Measurements from ENCODE around the gene PARP14. TPM values are rescaled to one million over a fixed set of nuclear protein-coding genes. Genes with fewer than 3 reads are reported as not detected.

PARP14 gene
- total RNA-seq, 4 donors from 2014 or later, result 35.9 to 211 (median 56.7) TPM

DNA sequence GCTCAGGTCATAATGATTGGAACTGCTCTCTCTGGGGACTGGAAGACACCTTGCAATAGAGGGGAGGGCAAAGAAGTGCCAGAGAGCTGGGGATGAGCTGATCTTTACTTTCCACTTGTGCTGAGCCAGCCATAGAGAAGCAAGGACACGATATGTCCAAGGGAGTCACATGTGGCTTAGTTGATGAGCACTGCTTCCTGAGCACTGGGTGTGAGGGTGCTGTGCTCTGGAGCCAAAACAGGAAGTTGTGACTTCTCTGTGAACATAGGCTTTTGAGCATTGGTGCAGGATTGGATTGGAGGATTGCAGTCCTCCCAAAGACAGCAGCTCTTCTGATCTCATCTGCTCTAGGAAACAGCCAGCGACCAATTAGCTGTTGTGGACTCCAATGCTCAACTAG lies 6.7 kb downstream of the PARP14 start:
- no peak overlapping the region for H3K4me3 ChIP-seq
- TF ChIP-seq, protein P1, sequence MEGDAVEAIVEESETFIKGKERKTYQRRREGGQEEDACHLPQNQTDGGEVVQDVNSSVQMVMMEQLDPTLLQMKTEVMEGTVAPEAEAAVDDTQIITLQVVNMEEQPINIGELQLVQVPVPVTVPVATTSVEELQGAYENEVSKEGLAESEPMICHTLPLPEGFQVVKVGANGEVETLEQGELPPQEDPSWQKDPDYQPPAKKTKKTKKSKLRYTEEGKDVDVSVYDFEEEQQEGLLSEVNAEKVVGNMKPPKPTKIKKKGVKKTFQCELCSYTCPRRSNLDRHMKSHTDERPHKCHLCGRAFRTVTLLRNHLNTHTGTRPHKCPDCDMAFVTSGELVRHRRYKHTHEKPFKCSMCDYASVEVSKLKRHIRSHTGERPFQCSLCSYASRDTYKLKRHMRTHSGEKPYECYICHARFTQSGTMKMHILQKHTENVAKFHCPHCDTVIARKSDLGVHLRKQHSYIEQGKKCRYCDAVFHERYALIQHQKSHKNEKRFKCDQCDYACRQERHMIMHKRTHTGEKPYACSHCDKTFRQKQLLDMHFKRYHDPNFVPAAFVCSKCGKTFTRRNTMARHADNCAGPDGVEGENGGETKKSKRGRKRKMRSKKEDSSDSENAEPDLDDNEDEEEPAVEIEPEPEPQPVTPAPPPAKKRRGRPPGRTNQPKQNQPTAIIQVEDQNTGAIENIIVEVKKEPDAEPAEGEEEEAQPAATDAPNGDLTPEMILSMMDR (IDR thresholded peaks at IDR 0.05), result no peak
- TF ChIP-seq POLR2A (IDR thresholded peaks at IDR 0.05) (no peak), POLR2AphosphoS5 (IDR thresholded peaks at IDR 0.05) (no peak), EP300 (IDR thresholded peaks at IDR 0.05; ENCODE audit: low read depth) (no peak)
- WGBS, 2 donors (ENCODE audit: low coverage in 1 of 2), result 75% methylated on average over 2 of the region's 2 CpGs; no CpG with 5 or more reads in 1 of the 2 donors
- no peak overlapping the region for H3K27ac ChIP-seq
- H3K4me1 ChIP-seq, result peaks cover 0 to 19% (median 2%) of the 10 kb centered on the region in 4 donors
- intact Hi-C loops (cut with DNase I; ENCODE audit: low total_unique reads), result no loop called here
- no peaks in the 10 kb centered on the region for H3K9me3 ChIP-seq
- DNase-seq, result no peak
- H3K36me3 ChIP-seq, result peaks cover 0 to 26% (median 6%) of the 10 kb centered on the region in 4 donors
- H3K27me3 ChIP-seq, result no peaks in the 10 kb centered on the region
- in situ Hi-C loops (cut with MboI; ENCODE audit: low pct_ligation_motif_present in 1 of 4, low pct_unique_long_range_greater_than_20kb in 1 of 4, low sequenced_read_pairs in 3 of 4), result loop anchor here in 2 of 4 donors (25.0 kb wide), 2 partner anchors 275 to 300 kb away; partner anchors contain the start of genes FAM162A (in 1 of the 2), MIX23 (in 1 of the 2) and WDR5B (in 1 of the 2)

DNA sequence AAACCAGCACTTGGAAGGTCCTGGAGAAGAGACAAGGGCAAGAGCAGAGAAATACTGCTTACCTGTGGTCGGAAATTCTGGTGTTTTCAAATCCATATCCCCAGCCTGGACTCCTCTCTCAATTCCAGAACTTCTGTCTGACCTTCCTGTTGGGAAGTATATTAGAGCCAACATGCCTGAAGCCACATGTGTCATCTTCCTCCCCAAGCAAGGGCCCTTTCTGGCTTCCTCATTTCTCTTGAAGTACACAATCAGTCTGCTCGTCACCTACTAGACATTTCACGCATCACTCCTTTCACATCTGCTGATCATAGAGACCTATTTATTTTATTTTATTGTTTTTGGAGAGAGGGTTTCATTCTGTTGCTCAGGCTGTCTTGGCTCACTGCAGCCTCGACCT lies 8.4 kb downstream of the PARP14 start:
- intact Hi-C loops (cut with DNase I; ENCODE audit: low total_unique reads), result no loop called here
- Histone ChIP-seq H3K4me3 (no peak overlapping the region), H3K27ac (no peak overlapping the region), H3K27me3 (no peaks in the 10 kb centered on the region), H3K36me3 (peaks cover 0 to 38% (median 6%) of the 10 kb centered on the region in 4 donors), H3K9me3 (no peaks in the 10 kb centered on the region), H3K4me1 (peaks cover 0 to 4% (median 0%) of the 10 kb centered on the region in 4 donors)
- TF ChIP-seq POLR2A (IDR thresholded peaks at IDR 0.05) (no peak), EP300 (IDR thresholded peaks at IDR 0.05; ENCODE audit: low read depth) (no peak), POLR2AphosphoS5 (IDR thresholded peaks at IDR 0.05) (no peak)
- TF ChIP-seq, protein P1 (IDR thresholded peaks at IDR 0.05), result no peak
- DNase-seq, result no peak
- in situ Hi-C loops (cut with MboI; ENCODE audit: low pct_ligation_motif_present in 1 of 4, low pct_unique_long_range_greater_than_20kb in 1 of 4, low sequenced_read_pairs in 3 of 4), result loop anchor here in 2 of 4 donors (25.0 kb wide), 2 partner anchors 277 to 302 kb away; partner anchors contain the start of genes FAM162A (in 1 of the 2), MIX23 (in 1 of the 2) and WDR5B (in 1 of the 2)
- WGBS, 2 donors (ENCODE audit: low coverage in 1 of 2), result 84% methylated on average over 4 of the region's 4 CpGs; no CpG with 5 or more reads in 1 of the 2 donors

DNA sequence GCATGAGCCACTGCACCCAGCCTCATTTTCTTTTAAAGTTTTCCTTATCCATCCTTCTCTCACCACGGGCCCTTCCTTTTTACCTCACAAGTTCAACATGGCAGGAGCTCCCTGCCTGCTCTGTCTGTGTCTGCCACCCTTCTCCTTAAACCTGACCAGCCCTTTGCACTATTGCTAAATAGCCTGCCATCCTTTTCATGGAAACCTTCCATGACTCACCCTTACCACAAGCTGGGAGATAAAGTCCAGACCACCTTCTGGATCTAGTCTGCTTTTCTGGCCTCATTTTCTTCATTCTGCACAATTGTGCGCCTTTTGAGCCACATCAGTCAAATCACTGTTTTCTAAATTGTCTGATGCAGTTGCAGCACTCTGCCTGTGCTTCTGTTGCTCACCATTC lies 8.9 kb downstream of the PARP14 start:
- intact Hi-C loops (cut with DNase I; ENCODE audit: low total_unique reads), result no loop called here
- in situ Hi-C loops (cut with MboI; ENCODE audit: low pct_ligation_motif_present in 1 of 4, low pct_unique_long_range_greater_than_20kb in 1 of 4, low sequenced_read_pairs in 3 of 4), result loop anchor here in 2 of 4 donors (25.0 kb wide), 2 partner anchors 277 to 302 kb away; partner anchors contain the start of genes FAM162A (in 1 of the 2), MIX23 (in 1 of the 2) and WDR5B (in 1 of the 2)

DNA sequence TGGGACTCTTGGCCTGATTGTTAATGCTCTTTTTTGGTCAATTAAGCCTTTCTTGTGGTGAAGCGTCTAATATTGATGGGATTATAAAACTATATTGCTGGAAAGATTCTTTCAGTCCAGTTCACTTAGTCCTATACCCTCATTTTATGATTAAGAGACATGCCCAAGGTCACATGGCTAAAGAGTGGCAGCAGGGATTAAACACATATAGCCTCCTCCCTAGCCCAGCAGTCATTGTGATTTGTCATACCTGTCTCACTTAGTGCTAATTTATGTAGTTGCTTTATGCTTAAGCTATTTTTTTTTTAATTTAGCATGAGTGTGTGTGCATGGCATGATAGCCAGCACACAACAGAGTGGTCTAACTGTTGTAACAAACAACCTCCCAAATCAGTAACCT lies 9.5 kb downstream of the PARP14 start:
- Histone ChIP-seq H3K36me3 (peaks cover 0 to 49% (median 6%) of the 10 kb centered on the region in 4 donors), H3K27me3 (no peaks in the 10 kb centered on the region), H3K4me1 (no peaks in the 10 kb centered on the region), H3K9me3 (no peaks in the 10 kb centered on the region), H3K4me3 (no peak overlapping the region), H3K27ac (no peak overlapping the region)
- intact Hi-C loops (cut with DNase I; ENCODE audit: low total_unique reads) (no loop called here), in situ Hi-C loops (cut with MboI; ENCODE audit: low pct_ligation_motif_present in 1 of 4, low pct_unique_long_range_greater_than_20kb in 1 of 4, low sequenced_read_pairs in 3 of 4) (loop anchor here in 2 of 4 donors (25.0 kb wide), 2 partner anchors 278 to 303 kb away; partner anchors contain the start of genes FAM162A (in 1 of the 2), MIX23 (in 1 of the 2) and WDR5B (in 1 of the 2))
- DNase-seq, result no peak
- TF ChIP-seq, protein P1 (IDR thresholded peaks at IDR 0.05), result no peak
- TF ChIP-seq POLR2A (IDR thresholded peaks at IDR 0.05), result no peak
- TF ChIP-seq EP300 (IDR thresholded peaks at IDR 0.05; ENCODE audit: low read depth), result no peak
- no peak for TF ChIP-seq POLR2AphosphoS5 (IDR thresholded peaks at IDR 0.05)
- WGBS, 2 donors (ENCODE audit: low coverage in 1 of 2), result 88 to 97% methylated on average over 1 of the region's 1 CpG

More for the DNA sequence above, 8.9 kb downstream of the PARP14 start:
- Histone ChIP-seq H3K4me1 (no peaks in the 10 kb centered on the region), H3K9me3 (no peaks in the 10 kb centered on the region), H3K36me3 (peaks cover 0 to 44% (median 6%) of the 10 kb centered on the region in 4 donors), H3K27me3 (no peaks in the 10 kb centered on the region), H3K4me3 (no peak overlapping the region), H3K27ac (no peak overlapping the region)
- TF ChIP-seq, protein P1 (IDR thresholded peaks at IDR 0.05), result no peak
- TF ChIP-seq EP300 (IDR thresholded peaks at IDR 0.05; ENCODE audit: low read depth) (no peak), POLR2AphosphoS5 (IDR thresholded peaks at IDR 0.05) (no peak), POLR2A (IDR thresholded peaks at IDR 0.05) (no peak)
- 94% methylated on average over 2 of the region's 2 CpGs for WGBS, 2 donors (ENCODE audit: low coverage in 1 of 2)
- no peak for DNase-seq

All from transverse colon (tissue), 4 donors.